Measurements from ENCODE around the gene TFAP2E.

The TFAP2E gene

GRCh38 chr1:35573198-35574124 lies at the start of gene TFAP2E:
TFAP2E (plus strand) TSS chr1:35573314; CDS start chr1:35573578, 264 bp downstream.
- DNase-seq, result peak; percentile 67

GRCh38 chr1:35524106-35524505 lies 49.0 kb upstream of the TFAP2E start:
- no peak for DNase-seq

DNA sequence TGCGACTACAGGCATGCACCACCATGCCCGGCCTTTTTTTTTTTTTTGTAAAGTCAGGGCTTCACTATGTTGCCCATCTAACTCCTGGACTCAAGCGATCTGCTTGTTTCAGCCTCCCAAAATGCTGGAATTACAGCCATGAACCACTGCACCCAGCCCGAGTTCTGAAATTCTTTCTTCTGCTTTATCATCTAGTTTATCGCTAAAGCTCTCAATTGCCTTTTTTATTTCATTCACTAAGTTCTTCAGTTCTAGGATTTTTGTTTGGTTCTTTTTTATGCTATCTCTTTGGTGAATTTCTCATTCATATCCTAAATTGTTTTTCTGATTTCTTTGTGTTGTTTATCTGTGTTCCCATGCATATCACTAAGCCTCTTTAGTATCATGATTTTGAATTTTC lies 42.9 kb upstream of the TFAP2E start:
- no peak for DNase-seq

DNA sequence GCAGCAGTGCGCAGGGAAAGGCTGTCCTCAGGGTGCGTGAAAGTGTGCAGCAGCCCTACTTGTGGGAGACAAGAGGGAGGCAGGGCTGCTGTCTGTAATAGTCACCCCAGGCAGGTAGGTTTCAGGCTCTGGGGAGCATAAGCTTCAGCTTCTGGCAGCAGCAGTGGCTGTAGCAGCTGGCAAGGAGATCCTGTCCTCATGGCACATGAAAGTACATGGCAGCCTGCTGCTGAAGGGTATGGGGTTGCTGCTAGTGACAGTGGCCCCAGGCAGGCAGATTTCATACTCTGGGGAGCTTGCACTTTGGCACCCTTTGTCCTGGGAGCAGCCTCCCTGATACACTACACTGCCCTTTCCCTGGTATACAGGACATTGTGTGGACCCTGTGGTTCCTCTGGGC lies 42.2 kb upstream of the TFAP2E start:
- no peak for DNase-seq

GRCh38 chr1:35531368-35531767 lies 41.7 kb upstream of the TFAP2E start:
- no peak for DNase-seq

DNA sequence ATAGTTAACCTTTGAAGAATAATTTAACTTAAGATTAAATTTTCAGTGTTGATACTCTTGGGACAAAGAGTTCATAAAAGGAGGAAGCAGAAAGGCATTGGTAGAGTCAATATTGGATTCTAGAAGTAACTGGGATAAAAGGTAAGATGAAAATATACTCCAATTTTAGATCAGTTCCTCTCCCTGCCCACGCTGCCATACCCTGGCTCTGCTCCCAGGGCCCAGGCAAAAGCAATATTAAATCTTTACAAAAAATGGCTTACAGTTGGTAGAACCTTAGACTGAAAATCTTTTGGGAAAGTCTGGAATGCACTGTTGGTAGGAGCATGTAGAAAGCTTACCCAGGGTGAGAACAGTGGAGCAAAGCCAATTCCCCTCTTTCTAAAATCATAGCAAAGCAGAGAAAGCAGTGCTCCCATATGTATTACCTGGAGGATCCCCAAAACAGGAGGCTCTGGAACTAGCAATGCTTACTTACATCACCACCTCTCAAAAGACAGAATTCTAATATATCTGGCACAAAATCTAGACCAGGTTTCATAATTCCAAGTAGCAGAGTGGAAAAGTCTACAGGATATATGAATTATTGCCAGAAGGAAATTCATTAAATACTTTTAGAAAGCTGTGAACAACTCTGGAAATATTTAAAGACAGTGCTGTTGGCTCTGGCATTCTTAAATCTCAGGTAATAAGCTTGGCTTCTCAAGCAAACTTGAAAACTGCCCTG lies 40.5 kb upstream of the TFAP2E start:
- DNase-seq, result no peak

- no peak for DNase-seq
Observed at GRCh38 chr1:35533586-35533985, 39.5 kb upstream of the TFAP2E start.

- DNase-seq, result no peak
Observed at GRCh38 chr1:35535243-35535642, 37.9 kb upstream of the TFAP2E start.

- DNase-seq, result no peak
Observed at GRCh38 chr1:35536556-35537162, 36.5 kb upstream of the TFAP2E start.

GRCh38 chr1:35537806-35538205 lies 35.3 kb upstream of the TFAP2E start:
- no peak for DNase-seq

DNA sequence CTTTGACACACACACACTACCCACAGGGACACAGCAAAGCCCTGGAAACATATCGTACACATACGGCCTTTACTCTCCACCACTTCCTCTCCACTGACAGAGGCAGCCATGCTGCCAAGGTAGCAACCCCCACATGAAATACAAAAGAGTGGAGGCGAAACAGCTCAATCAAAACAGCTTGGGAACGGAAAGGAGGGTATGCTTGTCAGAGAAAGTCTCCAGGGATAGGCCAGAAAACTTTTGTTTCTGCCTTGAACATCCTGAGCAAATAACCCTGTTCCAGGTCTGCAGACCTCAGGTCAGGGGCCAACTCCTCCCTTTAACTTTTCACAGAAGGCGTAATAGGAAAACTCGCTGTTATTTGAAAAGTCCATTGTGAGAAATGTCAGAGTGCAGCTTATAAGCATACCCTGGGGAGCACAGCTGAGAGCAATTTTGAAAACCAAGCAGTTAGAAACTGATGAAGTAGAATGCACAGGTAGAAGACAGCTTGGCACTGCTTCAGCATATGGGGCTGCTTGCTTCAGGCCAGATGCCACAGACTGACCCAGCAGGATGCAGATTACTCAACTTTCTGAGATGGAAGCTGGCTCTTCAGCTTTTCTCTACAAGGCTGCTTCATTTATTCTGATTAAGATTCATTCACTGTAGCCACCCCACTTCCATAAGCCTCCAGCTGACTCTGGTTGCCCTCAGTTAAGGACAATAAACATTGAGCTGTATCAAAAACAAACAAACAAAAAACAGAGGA lies 33.9 kb upstream of the TFAP2E start:
- peak; percentile 23 for DNase-seq

DNA sequence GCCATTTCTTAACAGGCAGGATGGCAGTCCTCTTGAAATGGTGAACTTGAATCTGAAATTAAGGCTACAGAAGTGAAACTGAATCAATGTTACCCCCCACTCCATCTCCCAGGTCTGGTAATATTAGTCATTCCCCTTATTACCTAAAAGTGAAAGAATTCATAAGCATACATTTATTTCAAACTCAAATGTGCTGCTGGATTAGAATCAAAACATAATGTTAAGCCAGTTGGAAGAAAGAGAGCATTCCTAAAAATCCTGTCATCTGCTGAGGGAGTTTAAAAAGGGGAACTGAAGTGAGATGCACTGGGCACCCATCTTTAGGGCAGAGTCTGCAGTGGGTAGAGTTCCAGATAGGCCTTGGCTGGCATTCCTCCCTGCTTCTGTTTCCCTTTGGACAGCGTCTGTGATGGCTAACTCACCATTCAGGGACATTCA lies 33.3 kb upstream of the TFAP2E start:
- DNase-seq, result no peak

DNA sequence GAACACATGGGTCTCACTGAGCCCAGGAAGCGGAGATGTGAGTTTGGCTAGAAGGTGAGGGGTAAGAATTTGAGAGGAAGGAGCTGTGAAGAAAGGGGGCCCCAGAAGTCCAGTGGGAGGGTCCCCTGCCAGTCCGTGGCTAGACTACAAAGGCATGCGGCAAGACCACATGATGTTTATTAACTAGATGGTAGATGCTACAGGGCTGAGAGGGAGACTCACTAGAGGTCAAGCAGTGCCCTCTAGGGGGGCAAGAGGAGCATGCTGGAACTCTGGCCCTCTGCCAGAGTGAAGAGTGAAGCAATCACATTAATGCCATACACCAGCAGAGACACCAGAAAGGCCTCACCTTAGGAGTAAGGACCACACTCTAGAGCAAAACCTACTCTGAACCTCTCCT lies 28.1 kb upstream of the TFAP2E start:
- DNase-seq, result peak; percentile 92

DNA sequence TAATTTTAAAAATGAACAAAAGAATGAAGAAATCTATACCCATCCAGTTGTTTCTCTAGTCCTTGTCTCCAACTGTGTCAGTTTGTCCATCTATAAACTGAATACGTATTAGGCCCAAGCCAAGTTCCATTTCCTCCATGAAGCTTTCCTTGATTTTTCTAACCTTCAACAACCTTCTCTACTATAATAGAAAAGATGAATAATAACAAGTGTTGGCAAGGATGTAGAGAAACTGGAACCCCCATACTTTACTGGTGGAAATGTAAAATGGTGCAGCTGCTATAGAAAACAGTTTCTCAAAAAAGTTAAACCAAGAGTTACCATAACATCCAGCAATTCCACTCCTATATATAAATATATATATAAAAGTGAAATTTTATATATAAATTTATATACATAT lies 26.5 kb upstream of the TFAP2E start:
- no peak for DNase-seq

DNA sequence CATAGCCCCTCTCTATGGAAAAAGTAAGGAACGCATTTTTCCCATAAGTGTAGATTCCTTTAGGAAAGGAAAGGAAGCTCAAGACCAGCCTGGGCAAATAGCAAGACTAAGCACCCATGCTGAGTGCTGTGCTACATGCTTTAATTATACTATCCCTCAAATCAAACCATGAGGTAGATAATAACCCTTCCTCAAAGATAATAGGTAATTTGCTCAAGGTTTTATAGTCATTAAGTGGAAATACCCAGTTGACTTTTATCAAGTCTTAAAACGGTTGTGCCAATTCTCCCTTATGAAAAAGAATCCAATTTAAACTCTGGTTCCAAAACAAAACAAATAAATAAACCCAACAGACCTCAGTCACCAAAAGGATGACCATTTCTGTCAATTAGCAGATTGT lies 19.3 kb upstream of the TFAP2E start:
- no peak for DNase-seq

DNA sequence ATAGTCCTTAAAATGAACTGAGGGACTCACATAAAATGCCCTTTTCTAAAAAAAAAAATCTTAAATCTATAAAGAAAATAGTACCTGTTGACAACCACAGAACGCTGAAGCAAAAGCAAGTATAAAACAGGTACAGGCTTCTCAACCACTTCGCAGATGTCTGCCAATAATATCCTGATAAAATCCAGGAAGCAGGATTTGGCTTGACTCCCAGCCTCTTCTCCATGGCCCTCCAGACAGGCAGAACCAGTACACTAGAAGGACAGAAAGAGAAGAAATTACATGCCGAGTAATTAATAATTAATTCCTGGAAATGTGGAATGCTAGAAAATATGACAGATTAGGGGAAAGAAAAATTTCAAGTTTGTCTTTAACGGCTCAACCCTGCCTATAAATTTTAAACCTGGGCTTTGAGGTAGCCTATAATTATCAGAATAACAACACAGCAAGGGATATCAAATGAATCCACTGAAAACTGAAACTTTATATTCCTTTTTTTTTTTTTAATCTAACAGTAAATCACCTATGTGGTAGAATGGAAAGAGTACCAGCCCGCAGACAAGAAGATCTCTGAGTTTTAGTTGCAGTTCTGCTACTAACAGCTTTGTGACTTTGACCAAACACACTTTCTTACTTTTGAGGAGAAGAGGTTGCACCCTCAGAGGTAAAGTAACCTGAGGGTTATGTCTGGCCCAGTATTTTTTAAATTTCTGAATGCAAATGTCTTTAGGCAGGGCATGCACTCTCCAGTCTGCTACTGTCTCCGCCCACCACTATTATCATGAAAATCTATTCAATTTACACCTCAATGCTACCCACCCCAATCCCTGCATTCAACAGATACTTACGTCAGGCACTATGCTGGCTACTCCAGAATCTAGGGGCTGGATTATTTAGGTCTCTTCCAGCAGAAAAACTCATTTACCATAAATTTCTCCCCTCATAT lies 18.6 kb upstream of the TFAP2E start:
- no peak for DNase-seq

- DNase-seq, result no peak
Observed at GRCh38 chr1:35555212-35555584, 17.9 kb upstream of the TFAP2E start.

- peak; percentile 16 for DNase-seq
Observed at GRCh38 chr1:35555601-35556477, 17.3 kb upstream of the TFAP2E start.

- DNase-seq, result no peak
Observed at GRCh38 chr1:35556484-35557117, 16.5 kb upstream of the TFAP2E start.

- DNase-seq, result peak; percentile 94
Observed at GRCh38 chr1:35557118-35557610, 15.9 kb upstream of the TFAP2E start, which contains the start of gene KIAA0319L. KIAA0319L (minus strand) TSS chr1:35557403; CDS start chr1:35554491, 2,912 bp downstream.

Data from NCI-H82 (cell line).